Measurements from ENCODE around the gene KMT2B.

Gene KMT2B

DNA sequence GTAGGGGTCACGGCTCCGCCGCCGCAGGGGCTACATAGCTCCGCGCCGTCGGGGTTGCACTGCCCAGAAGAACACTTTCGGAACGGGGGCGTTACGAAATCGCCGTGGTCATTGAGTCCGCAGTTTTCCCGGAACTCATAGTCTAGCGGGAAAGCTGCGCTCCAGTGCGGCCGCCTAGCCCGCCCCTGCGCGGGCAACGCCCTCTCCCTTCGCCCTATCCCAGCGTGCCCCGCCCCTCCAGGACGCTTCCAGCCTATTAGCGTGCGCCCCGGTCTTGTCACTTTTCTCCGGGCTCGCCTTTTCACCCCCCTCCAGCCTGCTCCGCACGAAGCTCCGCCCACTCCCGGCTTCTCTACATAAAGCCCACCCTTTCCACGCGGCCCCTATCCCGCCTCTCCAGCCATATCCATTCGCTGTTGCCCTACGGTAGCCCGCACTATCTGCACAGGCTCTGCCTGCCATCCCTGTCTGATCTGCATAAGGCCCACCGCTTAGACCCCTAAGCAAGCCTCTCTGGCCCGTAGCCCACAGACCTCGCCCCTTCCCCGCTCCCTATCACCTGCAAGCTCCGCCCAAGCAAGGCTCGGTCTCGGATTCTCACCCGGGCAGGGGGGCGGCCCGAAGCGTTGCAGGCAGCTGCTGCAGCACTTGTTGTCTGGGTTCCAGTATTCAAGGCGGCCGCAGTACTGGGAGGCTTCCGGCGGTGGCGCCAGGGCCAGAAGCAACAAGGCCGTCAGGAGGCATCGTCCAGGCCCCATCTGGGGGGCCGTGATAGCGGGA lies 22.8 kb downstream of the KMT2B start:
- peak; percentile 80 to 99 (median 97) for DNase-seq

DNA sequence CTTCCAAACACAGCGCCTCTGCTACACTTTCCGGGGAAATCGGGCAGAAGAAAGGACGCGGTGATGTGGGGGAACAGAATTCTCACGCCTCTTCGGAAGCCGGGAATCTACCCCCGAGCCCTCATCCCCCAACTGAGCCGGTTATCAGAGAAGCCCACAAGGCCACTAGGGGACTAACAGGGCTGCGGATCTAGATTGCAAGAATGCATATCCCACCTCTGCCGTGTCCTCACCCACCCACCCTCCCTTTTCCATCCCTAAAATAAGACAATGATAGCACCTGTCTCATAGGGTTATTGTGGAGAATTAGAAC lies 23.4 kb downstream of the KMT2B start:
- no peak for DNase-seq

DNA sequence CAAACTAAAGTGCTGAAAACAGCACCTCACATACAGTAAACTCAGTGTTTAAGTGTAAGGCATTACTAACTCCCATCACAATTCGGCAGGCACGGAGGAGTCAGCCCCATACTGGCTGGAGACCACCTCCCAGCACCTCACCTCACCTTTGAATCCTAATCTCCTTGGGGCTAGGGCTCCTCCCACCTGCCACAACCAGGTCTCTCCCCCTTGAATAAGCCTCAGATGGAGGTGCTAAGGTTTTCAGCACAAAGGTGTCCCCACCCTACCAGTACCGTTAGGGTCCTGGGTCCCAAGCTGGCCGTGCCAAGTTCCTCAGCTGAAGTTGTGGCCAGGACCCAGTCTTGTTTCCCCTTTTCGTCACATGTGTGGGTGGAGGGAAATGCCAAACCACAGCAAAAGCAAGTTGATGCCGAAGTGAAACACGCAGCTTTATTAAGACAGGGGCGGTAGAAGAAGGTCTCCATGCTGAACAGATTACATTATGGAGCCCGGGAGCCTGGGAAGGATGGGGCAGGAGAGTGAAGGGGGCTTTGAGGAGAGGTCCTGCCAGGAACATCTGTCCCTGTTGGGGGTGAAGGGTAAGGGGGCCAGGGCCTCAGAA lies 24.4 kb downstream of the KMT2B start, which contains the start of gene IGFLR1:
IGFLR1 (minus strand) TSS at position 332 of the 604 bp plus-strand sequence. CDS start 1,272 bp downstream, outside the sequence.
- DNase-seq, result peak in 11 of 58 donors; percentile 2 to 25 (median 15)

DNA sequence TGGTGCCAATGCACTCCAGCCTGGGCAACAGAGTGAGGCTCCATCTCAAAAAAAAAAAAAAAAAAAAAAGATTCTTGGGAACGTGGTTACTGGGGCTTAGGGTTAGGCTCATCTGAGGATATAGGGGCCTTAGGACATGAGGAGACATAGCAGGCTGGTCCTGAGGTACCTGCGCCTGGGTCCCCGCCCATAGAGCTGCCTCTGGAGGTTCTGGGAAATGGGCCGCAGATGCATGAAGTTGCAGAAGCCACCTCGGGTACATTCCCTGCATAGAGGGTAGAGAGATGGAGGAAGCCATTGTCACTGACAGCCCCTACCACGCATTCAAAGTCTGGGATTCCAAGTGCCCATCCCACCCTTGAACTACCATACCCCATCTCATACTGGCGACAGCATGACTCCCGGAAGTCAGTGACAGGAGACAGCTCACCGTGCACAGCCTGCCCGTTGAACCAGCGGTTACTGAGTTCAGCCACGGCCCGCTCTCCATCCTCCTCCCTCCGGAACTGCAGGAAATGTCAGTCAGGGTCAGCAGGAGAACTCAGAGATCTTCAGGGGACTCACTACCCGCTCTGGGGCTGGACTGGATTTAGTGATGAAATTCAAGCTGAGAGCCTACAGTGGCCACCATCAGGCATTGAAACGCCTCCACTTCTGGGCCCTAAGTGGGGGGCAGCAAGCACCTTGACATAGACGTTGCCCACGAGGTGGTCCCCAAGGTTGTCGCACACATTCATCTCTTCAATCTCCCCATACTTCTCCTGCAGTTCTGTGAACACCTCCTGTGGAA lies 26.0 kb downstream of the KMT2B start:
- no peak for DNase-seq

DNA sequence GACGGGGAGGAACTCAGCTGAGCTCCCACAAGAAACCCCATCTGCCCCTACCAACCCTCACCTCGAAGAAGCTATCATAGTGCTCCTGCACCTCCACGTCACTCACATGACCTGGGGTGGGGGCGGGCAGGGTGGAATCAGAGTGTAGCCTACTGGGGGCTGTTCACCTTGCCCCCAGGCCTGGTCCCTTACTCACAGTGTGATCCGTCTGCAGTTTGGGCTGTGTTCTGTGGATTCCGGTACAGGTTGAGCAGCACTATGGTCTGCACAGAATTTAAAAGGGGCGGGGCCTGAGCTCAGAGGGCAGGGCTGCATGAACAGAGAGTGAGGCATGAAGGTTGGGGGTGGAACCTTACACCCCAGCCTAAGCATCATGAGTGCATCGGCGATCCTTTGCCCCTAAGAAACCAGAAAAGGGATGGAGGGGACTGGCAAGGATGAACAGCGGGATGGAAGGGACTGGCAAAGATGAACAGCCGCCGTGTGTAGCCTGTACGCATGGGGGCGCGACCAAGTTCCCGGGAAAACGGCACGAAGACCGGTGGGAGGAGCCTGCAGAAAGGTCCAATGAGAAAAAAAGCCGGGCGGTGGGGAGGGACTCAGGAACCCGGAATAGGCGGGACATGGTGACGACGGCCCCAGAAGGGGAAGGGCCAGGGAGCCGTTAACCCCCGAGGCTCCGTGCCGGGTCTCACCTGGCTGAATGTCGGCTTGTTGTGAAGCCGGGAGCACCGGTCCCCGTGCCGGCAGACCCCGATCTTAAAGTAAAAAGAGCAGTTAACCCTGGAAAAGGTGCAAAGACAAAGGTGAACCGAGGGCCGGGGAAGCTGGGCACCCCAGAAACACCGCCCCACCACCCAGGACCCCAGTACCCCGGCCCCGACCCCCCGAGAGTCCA lies 26.9 kb downstream of the KMT2B start:
- peak; percentile 49 to 97 (median 92) for DNase-seq

DNA sequence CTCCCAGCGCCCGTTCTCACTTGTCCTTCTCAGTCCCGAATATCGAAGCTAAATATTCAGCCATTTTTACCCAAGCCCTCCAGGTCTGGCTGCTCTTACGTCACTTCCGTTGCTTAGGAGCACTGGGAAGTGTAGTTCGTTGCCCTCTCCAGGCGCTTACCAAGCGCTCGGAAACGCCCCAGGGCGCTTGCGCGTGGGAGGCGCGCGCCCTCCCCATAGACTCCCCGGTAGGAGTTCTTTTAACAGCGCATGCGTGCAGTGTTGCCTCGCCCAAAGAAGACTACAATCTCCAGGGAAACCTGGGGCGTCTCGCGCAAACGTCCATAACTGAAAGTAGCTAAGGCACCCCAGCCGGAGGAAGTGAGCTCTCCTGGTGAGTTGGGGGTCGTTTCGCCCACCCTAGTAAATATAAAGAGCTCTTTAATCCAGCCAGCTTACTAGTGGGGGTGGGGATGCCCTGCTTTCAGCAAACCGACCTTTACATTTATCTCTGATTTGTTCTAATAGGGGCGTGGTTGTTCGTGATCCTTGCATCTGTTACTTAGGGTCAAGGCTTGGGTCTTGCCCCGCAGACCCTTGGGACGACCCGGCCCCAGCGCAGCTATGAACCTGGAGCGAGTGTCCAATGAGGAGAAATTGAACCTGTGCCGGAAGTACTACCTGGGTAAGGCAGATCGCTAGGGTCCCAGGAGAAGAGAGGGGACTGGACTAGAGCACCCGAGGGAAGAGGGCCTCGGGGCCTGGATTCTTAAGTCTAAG lies 27.7 kb downstream of the KMT2B start, which contains the start of the genes PSENEN and U2AF1L4:
PSENEN (plus strand) TSS at position 324 of the 759 bp plus-strand sequence; CDS start at position 604, 280 bp downstream.
U2AF1L4 (minus strand) TSS at position 91 of the 759 bp plus-strand sequence; CDS start at position 64, 27 bp downstream.
- DNase-seq, result peak; percentile 69 to 99 (median 97)

DNA sequence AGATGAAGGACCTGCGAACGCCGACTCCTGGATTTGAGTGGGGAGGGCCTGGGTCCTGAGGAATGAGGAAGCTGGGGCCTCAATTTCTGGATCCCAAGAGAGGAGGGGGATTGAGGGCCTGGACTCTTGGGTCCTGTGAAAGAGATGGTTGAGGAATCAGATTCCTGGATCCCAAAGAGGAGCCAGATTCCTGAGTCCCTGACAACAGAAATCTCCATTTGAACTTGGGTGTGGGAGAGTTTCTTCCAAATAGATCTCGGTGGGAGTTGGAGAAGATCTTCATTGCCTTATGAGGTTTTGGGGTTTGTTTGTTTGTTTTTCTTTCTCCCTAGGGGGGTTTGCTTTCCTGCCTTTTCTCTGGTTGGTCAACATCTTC lies 28.3 kb downstream of the KMT2B start:
- no peak for DNase-seq

DNA sequence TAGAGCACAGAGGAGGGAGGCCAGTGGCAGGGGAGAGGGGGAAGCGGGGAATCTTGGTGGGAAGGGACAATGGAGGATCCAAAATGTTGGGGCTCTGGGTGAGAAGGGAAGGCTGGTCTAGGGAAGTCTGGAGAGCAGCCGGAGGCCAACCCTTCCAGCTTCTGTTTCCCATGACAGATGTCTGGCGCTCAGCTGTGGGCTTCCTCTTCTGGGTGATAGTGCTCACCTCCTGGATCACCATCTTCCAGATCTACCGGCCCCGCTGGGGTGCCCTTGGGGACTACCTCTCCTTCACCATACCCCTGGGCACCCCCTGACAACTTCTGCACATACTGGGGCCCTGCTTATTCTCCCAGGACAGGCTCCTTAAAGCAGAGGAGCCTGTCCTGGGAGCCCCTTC lies 28.7 kb downstream of the KMT2B start:
- DNase-seq, result no peak

DNA sequence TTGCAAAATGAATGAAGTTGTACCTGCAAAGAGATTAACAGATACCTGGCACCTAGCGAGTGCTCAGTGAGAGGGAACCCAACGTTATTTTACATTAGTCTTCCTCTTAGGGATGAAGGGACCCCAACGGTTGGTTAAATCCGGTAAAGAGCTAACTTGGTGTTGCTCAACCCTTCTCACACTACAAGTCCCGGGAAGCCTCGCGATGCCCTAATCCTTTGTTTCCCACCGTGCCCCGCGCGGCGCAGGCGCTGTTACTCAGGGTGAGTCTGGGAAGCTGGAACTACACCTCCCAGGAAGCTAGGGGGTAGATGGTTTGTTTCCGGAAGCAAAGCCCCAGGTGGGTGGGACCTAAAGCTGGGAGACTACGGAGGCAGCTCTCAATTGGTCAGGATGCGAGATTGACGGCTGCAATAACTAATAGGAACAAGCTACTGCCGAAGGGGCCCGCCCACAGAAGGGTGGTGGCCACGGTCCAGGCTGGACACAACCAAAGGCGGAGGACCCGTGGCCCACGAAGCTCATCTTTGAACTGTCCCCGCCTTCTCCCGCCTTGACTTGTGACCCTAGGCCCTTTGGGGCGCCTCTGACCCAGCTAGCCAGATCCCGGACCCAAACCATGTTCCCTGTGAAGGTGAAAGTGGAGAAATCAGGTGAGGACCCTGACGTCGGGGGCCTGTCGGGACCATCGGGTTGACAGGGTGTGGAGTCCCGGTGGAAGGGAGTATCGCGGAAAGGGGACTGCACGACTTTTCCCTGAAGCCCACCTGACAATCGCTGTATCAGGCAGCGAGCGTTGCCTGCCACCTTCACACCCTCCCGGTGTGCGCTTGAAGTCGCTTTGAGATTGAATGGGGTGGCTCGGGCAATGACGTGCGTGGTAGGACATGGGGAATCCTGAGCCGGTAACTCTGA lies 30.6 kb downstream of the KMT2B start, which contains the start of gene LIN37:
LIN37 (plus strand) TSS at position 471 of the 915 bp plus-strand sequence; CDS start at position 620, 149 bp downstream.
- DNase-seq, result peak; percentile 95 to 100 (median 99)

DNA sequence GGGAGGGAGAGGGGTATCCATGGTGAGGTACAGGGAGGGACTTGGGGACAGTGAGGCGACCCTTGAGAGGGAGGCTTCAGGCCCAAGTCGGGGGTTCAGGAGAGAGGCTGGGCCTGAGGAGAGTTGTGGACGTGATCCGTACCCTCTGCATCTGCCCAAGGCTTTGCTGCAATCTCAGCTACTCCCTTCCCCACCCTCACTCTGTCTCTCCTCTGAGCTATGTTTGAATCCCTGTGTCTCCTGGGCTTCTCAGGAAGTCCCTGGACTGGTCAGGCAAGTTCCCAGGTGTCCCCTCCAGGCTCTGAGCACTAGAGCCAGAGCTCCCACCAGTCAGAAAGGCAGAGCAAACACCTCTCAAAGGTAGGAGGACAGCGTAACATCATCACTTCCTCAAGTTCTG lies 32.4 kb downstream of the KMT2B start:
- no peak for DNase-seq

DNA sequence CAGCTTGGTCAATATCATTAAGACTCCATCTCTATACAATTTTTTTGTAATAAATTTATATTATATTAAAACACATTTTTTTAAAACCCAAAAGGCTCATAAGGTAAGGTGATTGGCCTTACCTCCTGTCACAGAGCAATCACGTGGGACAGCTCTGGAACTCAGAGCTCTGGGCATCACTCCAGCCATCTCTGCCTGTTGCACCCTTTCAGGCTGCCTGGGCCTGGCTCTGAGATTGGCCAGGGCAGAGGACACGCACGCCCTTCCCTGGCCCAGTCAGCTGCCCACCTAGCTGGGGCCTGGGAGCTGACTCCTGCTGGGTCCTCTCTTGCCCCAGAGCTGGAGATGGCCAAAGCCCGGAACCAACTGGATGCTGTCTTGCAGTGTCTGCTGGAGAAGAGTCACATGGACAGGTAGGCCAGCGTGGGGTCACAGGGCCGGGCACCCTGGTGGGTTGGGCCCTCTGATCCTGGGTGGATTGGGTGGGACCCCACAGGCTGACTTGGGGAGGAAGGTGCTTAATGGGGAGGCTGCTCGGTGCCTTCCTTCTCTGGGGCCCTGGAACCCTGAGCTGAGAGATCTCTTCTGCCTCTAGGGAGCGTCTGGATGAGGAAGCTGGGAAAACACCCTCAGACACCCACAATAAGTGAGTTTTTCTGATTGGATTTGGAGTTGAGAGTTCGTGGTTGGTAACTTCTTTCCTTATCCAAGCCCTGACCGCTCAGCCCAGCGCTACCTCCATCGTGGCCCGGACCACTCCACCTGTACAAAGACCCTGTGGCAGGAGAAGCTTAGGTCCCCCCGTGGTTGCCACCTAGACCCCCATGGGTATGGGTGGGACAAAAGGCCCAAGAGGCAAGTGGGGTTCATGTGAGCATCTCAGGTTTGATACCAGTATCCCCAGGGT lies 34.3 kb downstream of the KMT2B start:
- DNase-seq, result no peak

DNA sequence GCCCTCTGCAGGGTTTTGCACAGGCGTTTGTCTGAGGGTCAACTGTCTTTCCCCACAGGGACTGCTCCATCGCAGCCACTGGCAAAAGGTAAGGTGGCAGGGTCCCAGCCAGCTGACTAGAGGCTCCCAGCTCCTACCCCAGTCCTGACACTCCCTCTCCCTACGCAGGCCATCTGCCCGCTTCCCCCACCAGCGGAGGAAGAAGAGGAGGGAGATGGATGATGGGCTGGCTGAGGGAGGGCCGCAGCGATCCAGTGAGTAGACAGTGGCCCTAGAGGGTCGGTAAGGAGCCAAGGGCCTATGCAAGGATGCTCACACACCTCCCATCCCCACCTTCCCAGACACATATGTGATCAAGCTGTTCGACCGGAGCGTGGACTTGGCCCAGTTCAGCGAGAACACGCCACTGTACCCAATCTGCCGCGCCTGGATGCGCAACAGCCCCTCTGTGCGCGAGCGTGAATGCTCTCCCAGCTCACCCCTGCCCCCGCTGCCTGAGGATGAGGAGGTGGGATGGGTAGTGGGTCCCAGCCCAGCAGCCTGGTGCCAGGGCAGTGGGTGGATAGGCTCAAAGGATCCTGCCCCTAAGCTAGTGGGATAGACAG lies 35.0 kb downstream of the KMT2B start:
- no peak for DNase-seq

DNA sequence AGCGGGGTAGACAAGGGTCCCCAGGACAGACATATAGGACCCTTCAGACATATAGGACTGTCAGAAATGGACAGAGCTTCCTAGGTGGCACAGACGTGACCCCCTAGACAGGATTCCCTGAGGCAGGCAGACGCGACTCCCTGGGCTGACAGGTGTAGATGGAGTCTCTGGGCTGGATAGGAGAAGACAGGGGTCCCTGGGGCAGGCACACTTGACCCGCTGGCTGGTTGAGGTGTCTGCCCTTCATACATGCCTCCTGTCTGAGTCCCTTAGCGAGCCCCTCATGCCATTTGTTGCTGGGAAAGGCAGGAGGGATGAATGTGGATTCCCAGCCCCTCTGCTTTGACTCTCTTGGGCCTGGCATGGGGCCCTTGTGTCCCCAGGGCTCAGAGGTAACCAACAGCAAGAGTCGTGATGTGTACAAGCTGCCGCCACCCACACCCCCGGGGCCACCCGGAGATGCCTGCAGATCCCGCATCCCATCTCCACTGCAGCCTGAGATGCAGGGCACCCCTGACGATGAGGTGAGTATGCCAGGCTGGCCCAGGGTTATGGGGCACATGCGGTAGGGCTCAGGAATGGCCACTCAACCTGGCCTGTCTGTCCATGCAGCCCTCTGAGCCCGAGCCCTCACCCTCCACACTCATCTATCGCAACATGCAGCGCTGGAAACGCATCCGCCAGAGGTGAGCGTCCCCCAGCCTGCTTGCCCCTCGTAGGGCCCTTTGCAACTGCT lies 36.0 kb downstream of the KMT2B start:
- no peak for DNase-seq

DNA sequence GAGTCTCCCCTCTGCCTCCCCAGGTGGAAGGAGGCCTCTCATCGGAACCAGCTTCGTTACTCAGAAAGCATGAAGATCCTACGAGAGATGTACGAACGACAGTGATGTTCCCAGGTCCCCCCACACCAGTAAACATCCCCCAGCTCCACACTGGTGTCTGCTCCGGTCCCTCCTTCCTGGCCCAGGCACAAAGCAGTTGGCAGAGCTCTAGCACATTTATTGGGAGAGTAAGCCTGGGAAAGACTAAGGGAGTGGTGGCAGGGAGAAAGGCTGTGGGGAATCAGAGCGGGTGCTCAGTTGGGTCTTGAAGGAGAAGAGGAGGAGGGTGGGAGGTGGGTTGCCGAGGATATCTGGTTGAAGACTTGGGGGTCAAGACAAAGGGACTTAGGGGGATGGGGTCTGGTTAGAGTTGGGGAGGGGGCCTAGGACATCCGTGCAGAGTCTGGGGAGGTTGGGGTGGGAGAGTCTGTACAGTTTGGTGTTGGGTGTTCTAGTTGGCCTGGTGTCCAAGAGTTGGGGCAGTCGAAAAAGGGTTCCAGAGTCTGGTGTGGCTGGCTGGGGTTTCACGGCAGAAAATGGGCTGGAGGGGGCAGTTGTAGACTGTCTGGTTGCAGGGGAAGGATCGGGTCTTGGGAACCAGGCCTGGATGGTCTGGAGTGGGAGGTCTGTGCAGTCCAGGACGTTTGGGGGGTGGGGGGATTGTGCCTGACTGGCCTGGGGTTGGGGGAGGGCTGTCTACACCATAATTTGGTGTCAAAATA lies 36.7 kb downstream of the KMT2B start:
- no peak for DNase-seq

DNA sequence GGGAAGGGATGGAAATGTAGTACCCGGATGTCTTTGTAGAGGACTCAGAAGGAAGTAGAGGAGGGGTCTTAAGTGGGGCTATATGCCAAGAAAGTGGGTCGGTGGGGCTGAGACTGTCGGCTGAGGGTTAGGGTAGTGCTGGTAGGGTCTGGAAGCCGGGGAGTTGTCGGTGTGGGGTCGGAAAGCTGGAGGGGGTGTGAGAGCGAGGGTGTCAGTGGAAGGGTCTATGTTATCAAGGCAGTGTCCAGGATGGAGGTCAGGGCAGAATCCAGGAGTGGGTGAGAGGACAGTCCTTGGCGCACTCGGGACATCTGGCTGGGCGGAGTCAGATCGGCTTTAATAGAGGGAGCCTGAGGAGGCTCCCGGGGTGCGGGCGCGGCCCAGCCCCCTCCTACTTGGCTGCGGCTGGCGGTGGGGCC lies 37.3 kb downstream of the KMT2B start:
- no peak for DNase-seq
